Ectodermal cell (in vitro differentiated cells): ENCODE results near the gene FANK1.

Experiments
- H3K27ac ChIP-seq: 2 replicates; pipeline ENCODE4 v1.7.0; 2013; ENCODE audit warnings: mild to moderate bottlenecking, low read depth, low read length; ENCODE audit not compliant: insufficient read depth, poor library complexity, severe bottlenecking
- H3K27me3 ChIP-seq: 2 replicates; pipeline ENCODE4 v1.7.0; 2013; ENCODE audit warnings: mild to moderate bottlenecking, low read length; ENCODE audit not compliant: insufficient read depth, control insufficient read depth, poor library complexity, severe bottlenecking
- H3K36me3 ChIP-seq: one replicate; pipeline ENCODE4 v1.7.0; 2013; ENCODE audit warnings: low read length; ENCODE audit not compliant: control insufficient read depth, insufficient read depth
- H3K4me1 ChIP-seq: one replicate; pipeline ENCODE4 v1.7.0; 2013; ENCODE audit warnings: low read length; ENCODE audit not compliant: control insufficient read depth, insufficient read depth
- H3K4me3 ChIP-seq: 2 replicates; pipeline ENCODE4 v1.7.0; 2013; ENCODE audit warnings: low read depth, low read length, control low read depth; ENCODE audit not compliant: insufficient read depth
- H3K9me3 ChIP-seq: 2 replicates; pipeline ENCODE4 v1.7.0; 2013; ENCODE audit warnings: mild to moderate bottlenecking, low read length, moderate library complexity; ENCODE audit not compliant: control insufficient read depth
- WGBS, 2 experiments: methylation state at CpG; one replicate each; pipeline ENCODE4 v1.1.7; 2013; ENCODE audit warnings: missing lambda C conversion rate in 2 of 2; 5-methylcytosine and 5-hydroxymethylcytosine counted together

FANK1 gene

DNA sequence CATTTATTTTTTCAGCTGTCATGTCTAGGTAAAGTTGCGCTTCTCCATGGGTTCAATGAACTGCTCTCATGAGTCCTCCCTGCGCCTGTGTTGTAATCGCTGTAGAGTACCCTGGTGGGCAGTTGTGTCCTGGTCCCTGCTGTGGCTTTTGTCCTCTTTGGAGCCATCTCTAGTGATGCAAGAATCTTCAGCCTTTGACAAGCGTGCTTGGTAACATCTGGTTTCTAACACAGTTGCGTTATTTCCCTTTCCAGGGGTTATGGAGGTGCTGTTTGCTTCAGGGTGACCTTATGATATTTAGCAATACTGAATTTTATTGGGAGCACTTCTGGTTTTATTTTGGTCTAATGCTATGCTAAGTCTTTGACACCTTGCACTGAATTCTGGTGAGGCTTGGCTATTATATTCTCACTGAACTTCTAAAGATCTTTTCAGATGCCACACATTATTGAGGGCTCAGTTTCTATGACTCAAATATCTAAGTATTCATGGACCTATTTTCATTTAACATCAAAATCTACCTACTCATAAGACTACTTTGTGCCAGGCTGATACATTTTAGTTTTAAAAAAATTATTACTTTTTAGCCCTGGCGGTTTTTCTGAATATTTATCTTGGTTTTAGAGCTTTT is 88.6 kb downstream of the FANK1 start:
- 91 to 94% methylated on average over 5 of the region's 6 CpGs for WGBS, 2 experiments
- H3K4me1 ChIP-seq: peaks cover 8% of the 10 kb centered on the region
- H3K27me3 ChIP-seq: no peaks in the 10 kb centered on the region
- H3K27ac ChIP-seq: no peak overlapping the region
- no peaks in the 10 kb centered on the region for H3K36me3 ChIP-seq
- no peak overlapping the region for H3K4me3 ChIP-seq
- H3K9me3 ChIP-seq: no peaks in the 10 kb centered on the region

DNA sequence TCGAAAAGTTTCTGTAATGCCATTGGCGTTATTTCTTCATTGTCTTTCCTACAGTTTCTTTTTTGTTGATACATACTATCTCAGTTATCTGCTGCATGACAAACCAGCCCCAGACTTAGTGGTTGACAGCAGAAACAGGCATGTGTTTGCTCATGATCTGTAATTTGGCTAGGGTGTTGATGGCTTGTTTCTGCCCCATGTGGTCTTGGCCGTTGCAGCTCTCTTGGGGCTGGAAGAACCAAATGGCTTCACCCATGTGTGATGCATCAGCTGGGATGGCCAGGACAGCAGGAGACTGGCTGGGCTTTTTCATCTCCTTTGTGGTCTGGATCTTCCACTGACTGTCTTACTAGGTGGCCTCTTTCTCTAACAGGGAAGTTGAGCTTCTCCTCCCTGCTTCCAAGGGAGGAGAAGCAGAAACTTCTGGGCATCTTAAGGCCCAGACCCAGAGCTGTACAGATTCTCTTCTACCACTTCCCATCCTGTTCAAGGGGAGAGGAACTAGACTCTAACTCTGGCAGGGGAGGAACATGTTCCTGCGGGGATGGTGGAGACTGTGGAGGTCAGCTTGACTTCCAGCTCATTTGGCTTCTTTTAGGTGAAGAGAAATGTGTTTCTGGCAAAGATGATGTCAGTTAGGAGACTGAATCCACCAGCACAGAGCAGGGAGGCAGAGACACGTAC is 89.3 kb downstream of the FANK1 start:
- no peaks in the 10 kb centered on the region for H3K27me3 ChIP-seq
- no peak overlapping the region for H3K27ac ChIP-seq
- 94 to 96% methylated on average over 5 of the region's 5 CpGs for WGBS, 2 experiments
- H3K4me1 ChIP-seq: peaks cover 8% of the 10 kb centered on the region
- H3K36me3 ChIP-seq: no peaks in the 10 kb centered on the region
- H3K9me3 ChIP-seq: no peaks in the 10 kb centered on the region
- H3K4me3 ChIP-seq: no peak overlapping the region

DNA sequence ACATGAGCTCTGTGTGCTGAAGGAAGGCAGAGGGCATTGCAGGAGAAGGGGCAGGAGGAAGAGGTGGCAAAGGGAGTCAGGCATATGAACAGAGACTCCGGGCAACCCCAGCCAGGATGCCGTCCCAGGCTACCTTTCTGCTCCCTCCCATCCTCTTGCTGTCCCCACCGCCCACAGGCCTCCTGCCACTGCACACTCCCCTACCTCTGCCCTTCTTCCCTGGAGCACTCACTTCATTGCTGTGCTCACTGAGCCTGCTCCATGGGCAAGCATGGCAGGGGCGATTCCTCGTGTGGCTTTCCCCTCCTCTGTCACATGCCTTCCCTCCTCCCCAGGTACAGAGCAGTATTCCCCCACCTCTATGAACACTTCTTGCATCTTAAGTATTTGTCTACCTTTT is 93.4 kb downstream of the FANK1 start:
- 95 to 96% methylated on average over 5 of the region's 5 CpGs for WGBS, 2 experiments
- H3K4me3 ChIP-seq: no peak overlapping the region
- H3K36me3 ChIP-seq: no peaks in the 10 kb centered on the region
- H3K4me1 ChIP-seq: no peaks in the 10 kb centered on the region
- H3K27me3 ChIP-seq: no peaks in the 10 kb centered on the region
- H3K27ac ChIP-seq: no peak overlapping the region
- H3K9me3 ChIP-seq: no peaks in the 10 kb centered on the region

DNA sequence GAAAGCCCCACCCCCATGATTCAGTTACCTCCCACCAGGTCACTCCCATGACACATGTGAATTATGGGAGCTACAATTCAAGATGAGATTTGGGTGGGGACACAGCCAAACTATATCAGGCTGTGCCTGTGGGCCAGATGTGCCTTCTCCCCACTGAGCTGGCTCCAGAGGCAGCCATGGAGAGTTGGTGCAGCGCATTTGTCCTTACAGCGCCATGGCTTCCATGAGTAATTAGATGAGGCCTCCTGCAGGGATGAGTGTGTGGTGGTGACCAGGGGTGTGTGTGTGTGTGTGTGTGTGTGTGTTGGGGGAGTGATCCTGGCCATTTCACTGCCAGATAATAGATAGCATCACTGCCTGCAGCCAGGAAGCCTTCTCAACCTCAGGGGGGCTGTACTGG is 94.6 kb downstream of the FANK1 start:
- no peak overlapping the region for H3K4me3 ChIP-seq
- no peaks in the 10 kb centered on the region for H3K4me1 ChIP-seq
- H3K27me3 ChIP-seq: no peaks in the 10 kb centered on the region
- no peaks in the 10 kb centered on the region for H3K9me3 ChIP-seq
- 92 to 97% methylated on average over 2 of the region's 2 CpGs for WGBS, 2 experiments
- no peak overlapping the region for H3K27ac ChIP-seq
- H3K36me3 ChIP-seq: no peaks in the 10 kb centered on the region

DNA sequence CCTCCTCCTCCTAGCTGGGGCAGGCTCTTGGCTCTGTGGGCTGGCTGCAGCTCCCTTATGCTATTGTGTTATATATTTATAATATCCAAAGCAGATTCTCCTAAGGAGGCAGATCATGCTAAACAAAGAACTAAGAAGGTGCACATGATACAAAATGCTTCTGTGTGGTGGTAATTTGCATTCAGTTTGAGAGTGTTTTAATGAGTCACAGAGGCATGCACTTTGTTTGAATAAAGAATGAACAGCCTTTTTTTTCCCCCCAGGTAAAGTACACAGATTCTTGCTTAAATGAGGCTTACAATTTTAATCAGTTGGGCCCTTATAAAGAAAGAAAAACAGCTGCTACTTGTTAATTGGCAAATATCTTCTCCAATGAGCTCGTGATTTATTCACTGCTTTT is 95.0 kb downstream of the FANK1 start:
- Histone ChIP-seq H3K9me3 (no peaks in the 10 kb centered on the region), H3K4me3 (no peak overlapping the region), H3K36me3 (no peaks in the 10 kb centered on the region), H3K4me1 (no peaks in the 10 kb centered on the region), H3K27me3 (no peaks in the 10 kb centered on the region), H3K27ac (no peak overlapping the region)
- WGBS, 2 experiments: 79 to 94% methylated on average over 1 of the region's 1 CpG

DNA sequence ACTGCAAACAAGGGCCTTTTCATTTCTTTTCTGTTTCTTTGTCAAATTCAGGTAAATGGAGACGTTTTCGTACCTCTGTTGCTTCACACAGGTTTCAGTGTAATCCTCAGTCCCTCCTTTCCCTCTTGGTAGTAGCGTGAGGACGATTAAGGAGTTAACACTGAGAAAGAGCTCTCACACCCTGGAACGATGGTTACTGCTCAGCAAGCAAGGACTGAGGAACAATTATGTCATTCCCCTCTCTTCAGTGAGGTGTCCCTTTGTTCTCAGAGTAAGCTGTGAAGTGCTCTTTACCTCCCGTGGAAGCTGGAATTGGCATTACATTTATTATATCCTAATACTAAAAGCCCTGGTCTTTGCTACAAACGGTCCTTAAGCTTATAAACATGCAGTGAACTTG is 95.9 kb downstream of the FANK1 start:
- Histone ChIP-seq H3K27ac (no peak overlapping the region), H3K9me3 (no peaks in the 10 kb centered on the region), H3K36me3 (no peaks in the 10 kb centered on the region), H3K4me3 (no peak overlapping the region), H3K27me3 (no peaks in the 10 kb centered on the region), H3K4me1 (no peaks in the 10 kb centered on the region)
- WGBS, 2 experiments: 55 to 62% methylated on average over 7 of the region's 7 CpGs

DNA sequence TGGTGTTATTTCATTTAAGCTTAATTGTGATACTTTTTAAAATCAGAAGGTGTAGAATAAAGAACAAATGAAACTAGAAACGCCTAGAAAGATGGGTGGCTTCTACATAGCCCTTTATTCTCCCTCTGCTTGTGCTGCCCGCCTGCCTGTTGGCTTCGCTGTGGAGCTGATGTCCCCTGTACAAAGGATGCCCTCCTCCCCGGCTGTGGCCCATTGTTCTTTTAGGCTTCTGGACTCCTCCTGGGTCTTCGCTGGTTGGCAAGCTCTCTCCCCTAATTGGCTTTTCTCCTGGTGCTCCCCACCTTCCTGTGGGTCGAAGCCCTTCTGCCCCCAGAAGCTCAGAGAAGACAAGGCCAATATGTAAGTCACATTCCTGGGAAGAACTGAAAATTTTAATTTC is 98.2 kb downstream of the FANK1 start:
- Histone ChIP-seq H3K27ac (no peak overlapping the region), H3K9me3 (no peaks in the 10 kb centered on the region), H3K4me3 (no peak overlapping the region), H3K36me3 (no peaks in the 10 kb centered on the region), H3K4me1 (no peaks in the 10 kb centered on the region), H3K27me3 (no peaks in the 10 kb centered on the region)
- 70 to 81% methylated on average over 6 of the region's 6 CpGs for WGBS, 2 experiments

DNA sequence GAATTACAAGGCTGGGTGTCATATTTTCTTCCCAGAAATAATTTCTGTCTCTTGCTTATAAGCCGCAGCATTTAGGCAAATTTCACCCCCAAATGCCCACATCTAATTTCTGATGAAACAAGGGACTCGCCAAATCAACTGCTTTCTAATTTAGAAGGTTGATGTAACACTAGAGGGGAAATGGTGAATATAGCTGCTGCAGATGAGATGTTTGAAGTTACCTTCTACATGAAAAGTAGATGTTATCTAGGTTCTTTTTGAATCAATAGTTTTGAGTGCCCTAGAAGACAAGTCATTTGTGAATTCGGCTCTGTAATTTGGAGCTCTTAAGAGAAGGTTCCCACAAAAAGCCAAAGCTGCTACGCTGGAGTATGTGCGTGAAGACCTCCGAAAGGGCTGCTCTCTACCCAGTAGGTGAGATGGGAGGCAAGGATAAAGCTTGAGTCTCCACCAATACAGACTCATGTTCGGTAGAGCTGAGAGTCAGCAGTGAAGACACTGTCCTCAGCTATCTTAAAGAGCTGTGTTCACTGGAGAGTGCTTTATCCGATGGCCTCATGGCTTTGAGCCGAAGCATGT is 99.5 kb downstream of the FANK1 start:
- Histone ChIP-seq H3K4me3 (no peak overlapping the region), H3K27ac (no peak overlapping the region), H3K27me3 (no peaks in the 10 kb centered on the region), H3K4me1 (no peaks in the 10 kb centered on the region), H3K36me3 (no peaks in the 10 kb centered on the region), H3K9me3 (no peaks in the 10 kb centered on the region)
- 94% methylated on average over 7 to 8 of the region's 9 CpGs for WGBS, 2 experiments

DNA sequence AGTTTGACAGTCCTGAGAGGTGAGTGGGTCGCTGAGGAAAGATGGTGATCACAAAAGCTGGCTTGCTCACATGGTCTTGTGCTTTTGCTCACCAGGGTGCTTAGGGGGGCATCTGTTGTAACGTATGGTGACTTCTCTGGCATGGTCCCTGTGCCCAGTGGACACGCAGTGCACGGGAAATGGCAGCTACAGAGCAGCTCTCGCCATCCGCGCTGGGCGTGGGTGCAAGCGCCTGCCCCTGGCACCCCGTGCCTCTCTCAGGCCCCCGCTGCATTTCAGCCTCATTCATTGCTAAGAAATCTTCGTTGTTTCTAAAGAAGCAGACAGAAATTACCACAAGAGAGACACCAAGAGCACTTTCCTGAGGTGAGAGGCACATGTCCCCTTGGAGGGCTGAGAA is 101.2 kb downstream of the FANK1 start:
- H3K27ac ChIP-seq: no peak overlapping the region
- no peaks in the 10 kb centered on the region for H3K4me1 ChIP-seq
- H3K9me3 ChIP-seq: no peaks in the 10 kb centered on the region
- H3K4me3 ChIP-seq: no peak overlapping the region
- no peaks in the 10 kb centered on the region for H3K27me3 ChIP-seq
- H3K36me3 ChIP-seq: no peaks in the 10 kb centered on the region
- 94 to 96% methylated on average over 12 of the region's 12 CpGs for WGBS, 2 experiments

DNA sequence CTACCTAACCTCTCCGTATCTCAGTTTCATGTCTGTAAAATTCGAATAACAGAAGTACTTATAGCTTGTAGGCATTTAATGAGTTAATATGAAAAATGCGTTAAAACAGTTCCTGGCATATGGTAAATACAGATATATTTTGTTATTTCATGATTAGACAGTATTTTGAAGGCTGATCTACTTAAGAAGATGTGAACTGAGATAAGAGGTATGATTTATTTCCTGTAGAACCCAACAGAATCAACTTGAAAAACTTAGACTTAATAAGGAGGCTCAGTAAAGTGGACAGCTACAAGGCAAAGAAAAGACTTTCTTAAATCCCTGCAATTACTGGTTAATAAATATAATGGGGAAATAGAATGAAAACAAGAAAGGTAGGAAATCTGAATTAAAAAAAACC is 103.3 kb downstream of the FANK1 start:
- Histone ChIP-seq H3K9me3 (no peaks in the 10 kb centered on the region), H3K36me3 (no peaks in the 10 kb centered on the region), H3K27me3 (no peaks in the 10 kb centered on the region), H3K27ac (no peak overlapping the region), H3K4me3 (no peak overlapping the region), H3K4me1 (no peaks in the 10 kb centered on the region)
- WGBS, 2 experiments: 91 to 96% methylated on average over 3 of the region's 3 CpGs
